HL-60 (cell line): Measurements from ENCODE around the gene GAS2L2.

Experiments
- CTCF ChIP-seq: IDR thresholded peaks from one replicate; pipeline ENCODE4 v1.5.1; 2011; ENCODE audit warnings: low read length, control low read depth, inconsistent platforms; ENCODE audit not compliant: insufficient read depth
- GABPA ChIP-seq: IDR thresholded peaks from 2 replicates; pipeline ENCODE4 v1.6.1; 2012; ENCODE audit warnings: low read depth
- POLR2AphosphoS5 ChIP-seq: IDR thresholded peaks from 2 replicates; pipeline ENCODE4 v1.6.1; 2012; ENCODE audit warnings: low read depth
- REST ChIP-seq: IDR thresholded peaks from 2 replicates; pipeline ENCODE4 v1.6.1; 2012; ENCODE audit warnings: low read depth; ENCODE audit not compliant: insufficient replicate concordance

GRCh38 chr17:35740216-35740615, 12.8 kb downstream of the GAS2L2 start:
- TF ChIP-seq GABPA = no peak
- TF ChIP-seq CTCF = no peak
- TF ChIP-seq POLR2AphosphoS5 = no peak
- TF ChIP-seq REST = no peak
